Caco-2 (cell line): ENCODE data around the gene POLA1. TPM values are rescaled to one million over a fixed set of nuclear protein-coding genes. Genes with fewer than 3 reads are reported as not detected.

Source experiments
- BruUV-seq: library from RNA; stranded (reverse); fragments of 400-500 nt; replicated peaks from 2 replicates; lab custom pipeline; 2021; lab: Mats Ljungman, UMichigan
- CTCF ChIA-PET: fragments of 300-600 bp; sonication (Branson Sonifier 250); formaldehyde crosslinking; loops from one replicate; lab custom pipeline; 2022; ENCODE audit warnings: antibody characterized with exemption; lab: Charles Lee
- POLR2A ChIA-PET: fragments of 300-600 bp; sonication (Branson Sonifier 250); formaldehyde crosslinking; loops from one replicate; lab custom pipeline; 2022; ENCODE audit warnings: antibody characterized with exemption; lab: Charles Lee
- DNase-seq, 2 experiments: peaks; one replicate each; pipeline versions ENCODE4 v3.0.0 to v3.0.0-alpha.2; 2020 to 2022
- H3K27me3 ChIP-seq: replicated peaks from 2 replicates; pipeline ENCODE4 v1.6.0; 2011; ENCODE audit warnings: low read length; ENCODE audit not compliant: control insufficient read depth, insufficient read depth
- H3K36me3 ChIP-seq: 2 replicates; pipeline ENCODE4 v1.5.1; 2011; ENCODE audit warnings: low read length; ENCODE audit not compliant: control insufficient read depth, insufficient read depth
- H3K4me1 ChIP-seq: fragments of 250-450 bp; sonication (Bioruptor Pico); 2 replicates; pipeline ENCODE4 v1.5.1; 2020; ENCODE audit warnings: mild to moderate bottlenecking
- H3K4me3 ChIP-seq: 2 replicates; pipeline ENCODE4 v1.5.1; 2011; ENCODE audit warnings: low read depth, mild to moderate bottlenecking, control low read depth, low read length
- H3K9me3 ChIP-seq: fragments of 250-450 bp; sonication (Bioruptor Pico); 2 replicates; pipeline ENCODE4 v1.5.1; 2020; ENCODE audit warnings: mild to moderate bottlenecking, moderate library complexity
- H3K27ac Mint-ChIP-seq: one replicate; pipeline ENCODE4 v1.8.0; 2022; ENCODE audit warnings: mixed read lengths; ENCODE audit not compliant: unreplicated experiment
- H3K27me3 Mint-ChIP-seq: one replicate; pipeline ENCODE4 v1.8.0; 2022; ENCODE audit warnings: mixed read lengths; ENCODE audit not compliant: insufficient read depth, unreplicated experiment
- H3K36me3 Mint-ChIP-seq: one replicate; pipeline ENCODE4 v1.8.0; 2022; ENCODE audit warnings: mild to moderate bottlenecking, mixed read lengths; ENCODE audit not compliant: insufficient read depth, unreplicated experiment
- H3K4me1 Mint-ChIP-seq: one replicate; pipeline ENCODE4 v1.8.0; 2022; ENCODE audit warnings: low read depth, mixed read lengths; ENCODE audit not compliant: unreplicated experiment
- H3K4me3 Mint-ChIP-seq: one replicate; pipeline ENCODE4 v1.8.0; 2022; ENCODE audit warnings: mild to moderate bottlenecking, moderate library complexity, mixed read lengths; ENCODE audit not compliant: unreplicated experiment
- H3K9me3 Mint-ChIP-seq: one replicate; pipeline ENCODE4 v1.8.0; 2022; ENCODE audit warnings: mixed read lengths; ENCODE audit not compliant: unreplicated experiment
- intact Hi-C: fragments of 100-400 bp; cut with micrococcal nuclease; formaldehyde crosslinking; loops from one replicate; pipeline ENCODE4 v1.10.0; 2022; ENCODE audit not compliant: unreplicated experiment
- total RNA-seq: library from RNA; stranded (reverse); gene quantifications from 2 replicates; pipeline ENCODE4 v1.2.3, GENCODE V29; 2022
- TF ChIP-seq, protein P1 (sequence below), 2 experiments: fragments of 200-600 bp in 1 of 2; IDR thresholded peaks; 1 replicate in 1 of 2; 2 replicates in 1 of 2; pipeline versions ENCODE4 v1.5.1 to v1.8.0; 2011 to 2022; ENCODE audit warnings: antibody characterized with exemption in 1 of 2, control low read depth in 1 of 2, inconsistent platforms in 1 of 2, low read depth in 1 of 2, low read length in 1 of 2, mild to moderate bottlenecking in 1 of 2, moderate library complexity in 1 of 2; ENCODE audit not compliant: insufficient read depth in 1 of 2, severe bottlenecking in 1 of 2, unreplicated experiment in 1 of 2

The POLA1 gene
- total RNA-seq, 1 experiment from 2014 or later: 23.5 TPM

DNA sequence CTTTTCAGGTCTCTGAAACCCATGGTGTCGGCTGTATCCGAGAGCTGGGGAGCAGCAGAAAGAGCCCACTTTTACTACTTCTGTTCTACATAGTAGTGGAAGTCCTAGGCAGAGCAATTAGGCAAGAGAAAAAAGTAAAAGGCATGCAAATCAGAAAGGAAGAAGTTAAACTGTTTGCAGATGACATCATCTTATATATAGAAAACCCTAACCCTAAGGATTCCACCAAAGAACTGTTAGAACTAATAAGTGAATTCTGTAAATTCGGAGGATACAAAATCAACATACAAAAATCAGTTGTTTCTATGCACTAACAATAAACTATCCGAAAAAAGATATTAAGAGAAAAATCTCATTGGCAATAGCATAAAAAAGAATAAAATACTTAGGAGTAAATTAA, 95.3 kb downstream of the POLA1 start:
- intact Hi-C loops: no loop called here
- Histone ChIP-seq H3K36me3 (no peaks in the 10 kb centered on the region), H3K9me3 (no peaks in the 10 kb centered on the region), H3K4me1 (no peaks in the 10 kb centered on the region), H3K27me3 (no peaks in the 10 kb centered on the region), H3K4me3 (no peak overlapping the region)
- H3K27ac Mint-ChIP-seq: no peak overlapping the region
- H3K9me3 Mint-ChIP-seq: no peaks in the 10 kb centered on the region
- no TSS peak for BruUV-seq
- H3K27me3 Mint-ChIP-seq: no peaks in the 10 kb centered on the region
- H3K4me3 Mint-ChIP-seq: no peak overlapping the region
- no peaks in the 10 kb centered on the region for H3K4me1 Mint-ChIP-seq
- TF ChIP-seq, protein P1, sequence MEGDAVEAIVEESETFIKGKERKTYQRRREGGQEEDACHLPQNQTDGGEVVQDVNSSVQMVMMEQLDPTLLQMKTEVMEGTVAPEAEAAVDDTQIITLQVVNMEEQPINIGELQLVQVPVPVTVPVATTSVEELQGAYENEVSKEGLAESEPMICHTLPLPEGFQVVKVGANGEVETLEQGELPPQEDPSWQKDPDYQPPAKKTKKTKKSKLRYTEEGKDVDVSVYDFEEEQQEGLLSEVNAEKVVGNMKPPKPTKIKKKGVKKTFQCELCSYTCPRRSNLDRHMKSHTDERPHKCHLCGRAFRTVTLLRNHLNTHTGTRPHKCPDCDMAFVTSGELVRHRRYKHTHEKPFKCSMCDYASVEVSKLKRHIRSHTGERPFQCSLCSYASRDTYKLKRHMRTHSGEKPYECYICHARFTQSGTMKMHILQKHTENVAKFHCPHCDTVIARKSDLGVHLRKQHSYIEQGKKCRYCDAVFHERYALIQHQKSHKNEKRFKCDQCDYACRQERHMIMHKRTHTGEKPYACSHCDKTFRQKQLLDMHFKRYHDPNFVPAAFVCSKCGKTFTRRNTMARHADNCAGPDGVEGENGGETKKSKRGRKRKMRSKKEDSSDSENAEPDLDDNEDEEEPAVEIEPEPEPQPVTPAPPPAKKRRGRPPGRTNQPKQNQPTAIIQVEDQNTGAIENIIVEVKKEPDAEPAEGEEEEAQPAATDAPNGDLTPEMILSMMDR (IDR thresholded peaks at IDR 0.05; ENCODE audit: insufficient read depth in 1 of 2, low read depth in 1 of 2, low read length in 1 of 2, severe bottlenecking in 1 of 2, unreplicated experiment in 1 of 2): no peak
- DNase-seq: no peak
- ChIA-PET POLR2A (no interaction called here), CTCF (no interaction called here)
- peaks cover 23% of the 10 kb centered on the region for H3K36me3 Mint-ChIP-seq

- no peak for DNase-seq
- Histone ChIP-seq H3K4me1 (no peaks in the 10 kb centered on the region), H3K27me3 (no peaks in the 10 kb centered on the region), H3K4me3 (no peak overlapping the region), H3K9me3 (no peaks in the 10 kb centered on the region), H3K36me3 (no peaks in the 10 kb centered on the region)
- H3K27ac Mint-ChIP-seq: no peak overlapping the region
- CTCF ChIA-PET: no interaction called here
- H3K9me3 Mint-ChIP-seq: no peaks in the 10 kb centered on the region
- TF ChIP-seq, protein P1 (IDR thresholded peaks at IDR 0.05; ENCODE audit: insufficient read depth in 1 of 2, low read depth in 1 of 2, low read length in 1 of 2, severe bottlenecking in 1 of 2, unreplicated experiment in 1 of 2): no peak
- BruUV-seq: no TSS peak
- H3K4me3 Mint-ChIP-seq: no peak overlapping the region
- no peaks in the 10 kb centered on the region for H3K27me3 Mint-ChIP-seq
- no peaks in the 10 kb centered on the region for H3K4me1 Mint-ChIP-seq
- intact Hi-C loops: no loop called here
- H3K36me3 Mint-ChIP-seq: peaks cover 23% of the 10 kb centered on the region
- POLR2A ChIA-PET: no interaction called here
These were observed 96.4 kb downstream of the POLA1 start for GRCh38 chrX:24790166-24790565.

- Histone ChIP-seq H3K9me3 (no peaks in the 10 kb centered on the region), H3K36me3 (no peaks in the 10 kb centered on the region), H3K27me3 (no peaks in the 10 kb centered on the region), H3K4me3 (no peak overlapping the region), H3K4me1 (no peaks in the 10 kb centered on the region)
- H3K9me3 Mint-ChIP-seq: no peaks in the 10 kb centered on the region
- H3K27me3 Mint-ChIP-seq: no peaks in the 10 kb centered on the region
- intact Hi-C loops: no loop called here
- ChIA-PET POLR2A (no interaction called here), CTCF (no interaction called here)
- TF ChIP-seq, protein P1 (IDR thresholded peaks at IDR 0.05; ENCODE audit: insufficient read depth in 1 of 2, low read depth in 1 of 2, low read length in 1 of 2, severe bottlenecking in 1 of 2, unreplicated experiment in 1 of 2): no peak
- BruUV-seq: no TSS peak
- no peak overlapping the region for H3K4me3 Mint-ChIP-seq
- peaks cover 8% of the 10 kb centered on the region for H3K4me1 Mint-ChIP-seq
- H3K27ac Mint-ChIP-seq: no peak overlapping the region
- peaks cover 8% of the 10 kb centered on the region for H3K36me3 Mint-ChIP-seq
- DNase-seq: no peak
These were observed 102.5 kb downstream of the POLA1 start for GRCh38 chrX:24796204-24796603.
